SK-N-SH (cell line): ENCODE measurements around the gene DCTN4. TPM values are rescaled to one million over a fixed set of nuclear protein-coding genes. Genes with fewer than 3 reads are reported as not detected.

Source experiments
- CTCF ChIA-PET: fragments of 300-600, 350-600 bp; formaldehyde crosslinking; extraction: SDS; loops from one replicate; lab custom pipeline; 2021; lab: Yijun Ruan, JAX
- POLR2A ChIA-PET: fragments of 350-600 bp; sonication (Branson Sonifier 250); formaldehyde crosslinking; extraction: SDS; loops from one replicate; lab custom pipeline; 2020; ENCODE audit warnings: antibody characterized with exemption, inconsistent platforms; lab: Yijun Ruan, JAX
- DNase-seq: peaks from one replicate; pipeline ENCODE4 v3.0.0; 2012
- H2AFZ ChIP-seq: fragments of 200-600 bp; sonication (generic); 2 replicates; pipeline ENCODE4 v1.8.1; 2016; ENCODE audit warnings: antibody characterized with exemption, mild to moderate bottlenecking, low read depth
- H3F3A ChIP-seq: fragments of 200-600 bp; sonication (generic); replicated peaks from 2 replicates; pipeline ENCODE3; 2016; ENCODE audit warnings: antibody characterized with exemption, mild to moderate bottlenecking; ENCODE audit not compliant: insufficient read depth
- H3K27ac ChIP-seq, 2 experiments: fragments of 200-500 bp in 1 of 2; fragments of 200-600 bp in 1 of 2; sonication (Bioruptor generic) in 1 of 2; sonication (generic), shearing (Covaris generic) in 1 of 2; 2 replicates each; pipeline versions ENCODE4 v1.5.1 to v1.6.1; 2014 to 2016; ENCODE audit warnings: low read depth in 2 of 2, inconsistent platforms in 1 of 2, low read length in 1 of 2, mild to moderate bottlenecking in 1 of 2, mixed read lengths in 1 of 2
- H3K27me3 ChIP-seq: fragments of 200-600 bp; sonication (generic), shearing (Covaris generic); 2 replicates; pipeline ENCODE4 v1.6.1; 2016; ENCODE audit warnings: mixed run types; ENCODE audit not compliant: insufficient read depth
- H3K36me3 ChIP-seq, 2 experiments: fragments of 200-500 bp in 1 of 2; fragments of 200-600 bp in 1 of 2; sonication (Bioruptor generic) in 1 of 2; sonication (generic) in 1 of 2; replicated peaks in 1 of 2; 2 replicates each; pipeline versions ENCODE3 to v1.5.1; 2014 to 2016; ENCODE audit warnings: low read length in 1 of 2, mild to moderate bottlenecking in 1 of 2; ENCODE audit not compliant: insufficient read depth in 2 of 2, control insufficient read depth in 1 of 2
- H3K4me1 ChIP-seq, 2 experiments: fragments of 200-500 bp in 1 of 2; fragments of 200-600 bp in 1 of 2; sonication (Bioruptor generic) in 1 of 2; sonication (generic), shearing (Covaris generic) in 1 of 2; 2 replicates each; pipeline versions ENCODE4 v1.5.1 to v1.6.1; 2014 to 2016; ENCODE audit warnings: low read depth in 1 of 2, low read length in 1 of 2, mixed run types in 1 of 2; ENCODE audit not compliant: insufficient read depth in 2 of 2, control insufficient read depth in 1 of 2
- H3K4me2 ChIP-seq: fragments of 200-600 bp; sonication (generic), shearing (Covaris generic); 2 replicates; pipeline ENCODE4 v1.6.1; 2017; ENCODE audit warnings: mixed run types
- H3K4me3 ChIP-seq, 2 experiments: fragments of 200-500 bp in 1 of 2; fragments of 200-600 bp in 1 of 2; sonication (Bioruptor generic) in 1 of 2; sonication (generic), shearing (Covaris generic) in 1 of 2; 2 replicates each; pipeline versions ENCODE4 v1.5.1 to v1.8.1; 2014 to 2016; ENCODE audit warnings: low read depth in 2 of 2, inconsistent platforms in 1 of 2, low read length in 1 of 2, mild to moderate bottlenecking in 1 of 2, mixed read lengths in 1 of 2, moderate library complexity in 1 of 2
- H3K79me2 ChIP-seq: fragments of 200-600 bp; sonication (generic); 2 replicates; pipeline ENCODE4 v1.8.1; 2017; ENCODE audit warnings: mild to moderate bottlenecking; ENCODE audit not compliant: insufficient read depth
- H3K9ac ChIP-seq: fragments of 200-600 bp; sonication (generic); 2 replicates; pipeline ENCODE4 v1.6.1; 2017; ENCODE audit warnings: mixed run types
- H3K9me2 ChIP-seq: fragments of 200-600 bp; sonication (generic); 2 replicates; pipeline ENCODE4 v1.6.1; 2017; ENCODE audit warnings: mixed run types
- H3K9me3 ChIP-seq: fragments of 200-600 bp; sonication (generic); 2 replicates; pipeline ENCODE4 v1.6.1; 2017; ENCODE audit warnings: mixed run types, mild to moderate bottlenecking, moderate library complexity
- H4K20me1 ChIP-seq: fragments of 200-600 bp; sonication (generic); 2 replicates; pipeline ENCODE4 v1.6.1; 2017; ENCODE audit warnings: mild to moderate bottlenecking, mixed run types; ENCODE audit not compliant: insufficient read depth
- FOXJ3 ChIP-seq: sonication (generic); formaldehyde crosslinking; IDR thresholded peaks from 2 replicates; pipeline ENCODE4 v1.5.1; 2020; ENCODE audit warnings: mild to moderate bottlenecking, missing genetic modification reagents
- GATA2 ChIP-seq: sonication (generic); formaldehyde crosslinking; IDR thresholded peaks from 2 replicates; pipeline ENCODE4 v1.5.0; 2020; ENCODE audit warnings: mild to moderate bottlenecking, missing genetic modification reagents
- JUND ChIP-seq: IDR thresholded peaks from 2 replicates; pipeline ENCODE4 v1.4.0; 2012
- MXI1 ChIP-seq: IDR thresholded peaks from 2 replicates; pipeline ENCODE4 v1.6.1; 2012; ENCODE audit warnings: mild to moderate bottlenecking, low read depth, low read length, improper control_type of control experiment
- NRF1 ChIP-seq: IDR thresholded peaks from 2 replicates; pipeline ENCODE4 v1.6.1; 2012; ENCODE audit warnings: low read depth, mild to moderate bottlenecking, low read length
- PBX3 ChIP-seq: IDR thresholded peaks from 2 replicates; pipeline ENCODE4; 2012
- POLR2AphosphoS5 ChIP-seq: IDR thresholded peaks from 2 replicates; pipeline ENCODE4 v1.6.1; 2012; ENCODE audit warnings: low read depth, low read length
- RCOR1 ChIP-seq: fragments of 150-350 bp; IDR thresholded peaks from 2 replicates; pipeline ENCODE4 v1.6.1; 2017; ENCODE audit warnings: antibody characterized with exemption, low read length
- RFX5 ChIP-seq: IDR thresholded peaks from 2 replicates; pipeline ENCODE4 v1.6.1; 2012; ENCODE audit warnings: mild to moderate bottlenecking, improper control_type of control experiment, low read length
- SIN3A ChIP-seq: IDR thresholded peaks from 2 replicates; pipeline ENCODE4 v1.6.1; 2012; ENCODE audit warnings: low read depth, mild to moderate bottlenecking, low read length, moderate library complexity, borderline replicate concordance
- YY1 ChIP-seq: IDR thresholded peaks from 2 replicates; pipeline ENCODE4 v1.4.0; 2012; ENCODE audit warnings: low read depth, mild to moderate bottlenecking
- ZBTB33 ChIP-seq: IDR thresholded peaks from 2 replicates; pipeline ENCODE4 v1.4.0; 2012; ENCODE audit warnings: low read depth, borderline replicate concordance
- WGBS: methylation state at CpG from one replicate; pipeline ENCODE4 v1.1.6; 2017; ENCODE audit warnings: low lambda C conversion rate; 5-methylcytosine and 5-hydroxymethylcytosine counted together
- polyA plus RNA-seq, 3 experiments: library from polyadenylated mRNA; depleted of rRNA; stranded (reverse); fragments of >200 nt; gene quantifications; 2 replicates each; pipeline ENCODE4 v1.2.3, GENCODE V29; 2012
- TF ChIP-seq, protein P1 (sequence below): fragments of 150-350 bp; IDR thresholded peaks from 2 replicates; pipeline ENCODE4 v1.6.1; 2016; ENCODE audit warnings: mild to moderate bottlenecking, low read depth, low read length

Gene DCTN4
- polyA plus RNA-seq, 1 of the 3 experiments (the other 2 are of a cell fraction), result 22.8 TPM

GRCh38 chr5:150659360-150660107 is 99.3 kb downstream of the DCTN4 start:
- H3K79me2 ChIP-seq, result no peaks in the 10 kb centered on the region
- CTCF ChIA-PET, result interaction anchor here (0.6 to 12.2 kb wide), 3 partner anchors 69 to 98 kb away, joined by 3 to 160 read pairs (median 3); no protein-coding TSS in a partner anchor
- no peaks in the 10 kb centered on the region for H3K36me3 ChIP-seq
- no peak overlapping the region for H3K4me3 ChIP-seq
- DNase-seq, result peak; percentile 9
- no peaks in the 10 kb centered on the region for H3K9me2 ChIP-seq
- H4K20me1 ChIP-seq, result no peaks in the 10 kb centered on the region
- H3K27ac ChIP-seq, result no peak overlapping the region
- no peak for TF ChIP-seq NRF1
- no peak for TF ChIP-seq POLR2AphosphoS5
- TF ChIP-seq SIN3A, result no peak
- TF ChIP-seq ZBTB33, result no peak
- TF ChIP-seq MXI1, result no peak
- no peak for TF ChIP-seq RFX5
- no peak for TF ChIP-seq PBX3
- TF ChIP-seq FOXJ3, result no peak
- TF ChIP-seq GATA2 (CRISPR knock-in tag), result no peak
- TF ChIP-seq YY1, result no peak
- TF ChIP-seq, protein P1, sequence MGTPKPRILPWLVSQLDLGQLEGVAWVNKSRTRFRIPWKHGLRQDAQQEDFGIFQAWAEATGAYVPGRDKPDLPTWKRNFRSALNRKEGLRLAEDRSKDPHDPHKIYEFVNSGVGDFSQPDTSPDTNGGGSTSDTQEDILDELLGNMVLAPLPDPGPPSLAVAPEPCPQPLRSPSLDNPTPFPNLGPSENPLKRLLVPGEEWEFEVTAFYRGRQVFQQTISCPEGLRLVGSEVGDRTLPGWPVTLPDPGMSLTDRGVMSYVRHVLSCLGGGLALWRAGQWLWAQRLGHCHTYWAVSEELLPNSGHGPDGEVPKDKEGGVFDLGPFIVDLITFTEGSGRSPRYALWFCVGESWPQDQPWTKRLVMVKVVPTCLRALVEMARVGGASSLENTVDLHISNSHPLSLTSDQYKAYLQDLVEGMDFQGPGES, result no peak
- TF ChIP-seq JUND, result no peak
- TF ChIP-seq RCOR1, result no peak
- no peak overlapping the region for H2AFZ ChIP-seq
- no peaks in the 10 kb centered on the region for H3K9me3 ChIP-seq
- H3K27me3 ChIP-seq, result no peaks in the 10 kb centered on the region
- POLR2A ChIA-PET, result no interaction called here
- H3F3A ChIP-seq, result no peaks in the 10 kb centered on the region
- H3K4me1 ChIP-seq, result peaks cover 0 to 33% of the 10 kb centered on the region in 2 experiments; a peak in 1 of 4 replicates
- no peak overlapping the region for H3K4me2 ChIP-seq
- 92% methylated on average over 7 of the region's 11 CpGs for WGBS
- H3K9ac ChIP-seq, result no peak overlapping the region
